Chondrocyte (in vitro differentiated cells): ENCODE data around the gene SH3PXD2A. TPM values are rescaled to one million over a fixed set of nuclear protein-coding genes. Genes with fewer than 3 reads are reported as not detected.

Experiments used
- DNase-seq: peaks from one replicate; pipeline ENCODE4 v3.0.0; 2021; ENCODE audit warnings: mixed read lengths, low spot score
- H3K27ac Mint-ChIP-seq: one replicate; pipeline ENCODE4 v1.8.0; 2021; ENCODE audit warnings: mild to moderate bottlenecking, moderate library complexity, mixed read lengths; ENCODE audit not compliant: unreplicated experiment
- H3K27me3 Mint-ChIP-seq: 2 replicates; pipeline ENCODE4 v1.8.0; 2021; ENCODE audit warnings: low read depth, mixed read lengths
- H3K36me3 Mint-ChIP-seq: 2 replicates; pipeline ENCODE4 v1.8.0; 2021; ENCODE audit warnings: low read depth, mixed read lengths
- H3K4me1 Mint-ChIP-seq: 2 replicates; pipeline ENCODE4 v1.8.0; 2021; ENCODE audit warnings: low read depth, mild to moderate bottlenecking, mixed read lengths
- H3K4me3 Mint-ChIP-seq: one replicate; pipeline ENCODE4 v1.8.0; 2021; ENCODE audit warnings: mild to moderate bottlenecking, moderate library complexity, mixed read lengths; ENCODE audit not compliant: unreplicated experiment
- H3K9me3 Mint-ChIP-seq: 2 replicates; pipeline ENCODE4 v1.8.0; 2021; ENCODE audit warnings: low read depth, mixed read lengths
- CTCF ChIP-seq: fragments of 200-600 bp; sonication (generic); IDR thresholded peaks from 2 replicates; pipeline ENCODE4 v1.5.0; 2021; ENCODE audit warnings: antibody characterized with exemption, mild to moderate bottlenecking, moderate library complexity
- total RNA-seq: library from RNA; stranded (reverse); gene quantifications from 3 replicates; pipeline ENCODE4 v1.2.1, GENCODE V29; 2021

The SH3PXD2A gene
- total RNA-seq, 1 donor from 2014 or later, result 46.0 TPM

GRCh38 chr10:103703941-103704919 is 151.1 kb downstream of the SH3PXD2A start:
- Mint-ChIP-seq H3K27me3 (no peaks in the 10 kb centered on the region), H3K4me3 (no peak overlapping the region), H3K36me3 (no peaks in the 10 kb centered on the region), H3K9me3 (no peaks in the 10 kb centered on the region), H3K4me1 (peaks cover 1% of the 10 kb centered on the region), H3K27ac (no peak overlapping the region)
- TF ChIP-seq CTCF, result no peak
- DNase-seq, result no peak

- no peak overlapping the region for H3K4me3 Mint-ChIP-seq
- H3K4me1 Mint-ChIP-seq, result peaks cover 8% of the 10 kb centered on the region
- H3K9me3 Mint-ChIP-seq, result no peaks in the 10 kb centered on the region
- DNase-seq, result no peak
- no peaks in the 10 kb centered on the region for H3K27me3 Mint-ChIP-seq
- H3K27ac Mint-ChIP-seq, result no peak overlapping the region
- TF ChIP-seq CTCF, result no peak
- no peaks in the 10 kb centered on the region for H3K36me3 Mint-ChIP-seq
These were observed 153.8 kb downstream of the SH3PXD2A start for GRCh38 chr10:103701380-103702222.

GRCh38 chr10:103700436-103700715 is 155.0 kb downstream of the SH3PXD2A start:
- H3K27ac Mint-ChIP-seq, result no peak overlapping the region
- no peak for TF ChIP-seq CTCF

GRCh38 chr10:103699611-103700435 is 155.6 kb downstream of the SH3PXD2A start:
- TF ChIP-seq CTCF, result peak; percentile 32
- Mint-ChIP-seq H3K4me3 (no peak overlapping the region), H3K36me3 (no peaks in the 10 kb centered on the region), H3K27ac (no peak overlapping the region), H3K9me3 (no peaks in the 10 kb centered on the region), H3K27me3 (no peaks in the 10 kb centered on the region), H3K4me1 (peaks cover 20% of the 10 kb centered on the region)
- no peak for DNase-seq

More at GRCh38 chr10:103700436-103700715, 155.0 kb downstream of the SH3PXD2A start:
- Mint-ChIP-seq H3K9me3 (no peaks in the 10 kb centered on the region), H3K27me3 (no peaks in the 10 kb centered on the region), H3K4me3 (no peak overlapping the region), H3K36me3 (no peaks in the 10 kb centered on the region), H3K4me1 (peaks cover 20% of the 10 kb centered on the region)
- no peak for DNase-seq
